ENCODE results near the gene DNASE1L3. TPM values are rescaled to one million over a fixed set of nuclear protein-coding genes. Genes with fewer than 3 reads are reported as not detected.

The DNASE1L3 gene, protein sequence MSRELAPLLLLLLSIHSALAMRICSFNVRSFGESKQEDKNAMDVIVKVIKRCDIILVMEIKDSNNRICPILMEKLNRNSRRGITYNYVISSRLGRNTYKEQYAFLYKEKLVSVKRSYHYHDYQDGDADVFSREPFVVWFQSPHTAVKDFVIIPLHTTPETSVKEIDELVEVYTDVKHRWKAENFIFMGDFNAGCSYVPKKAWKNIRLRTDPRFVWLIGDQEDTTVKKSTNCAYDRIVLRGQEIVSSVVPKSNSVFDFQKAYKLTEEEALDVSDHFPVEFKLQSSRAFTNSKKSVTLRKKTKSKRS
- 1.7 and 8.7 TPM in 2 replicates for total RNA-seq

DNA sequence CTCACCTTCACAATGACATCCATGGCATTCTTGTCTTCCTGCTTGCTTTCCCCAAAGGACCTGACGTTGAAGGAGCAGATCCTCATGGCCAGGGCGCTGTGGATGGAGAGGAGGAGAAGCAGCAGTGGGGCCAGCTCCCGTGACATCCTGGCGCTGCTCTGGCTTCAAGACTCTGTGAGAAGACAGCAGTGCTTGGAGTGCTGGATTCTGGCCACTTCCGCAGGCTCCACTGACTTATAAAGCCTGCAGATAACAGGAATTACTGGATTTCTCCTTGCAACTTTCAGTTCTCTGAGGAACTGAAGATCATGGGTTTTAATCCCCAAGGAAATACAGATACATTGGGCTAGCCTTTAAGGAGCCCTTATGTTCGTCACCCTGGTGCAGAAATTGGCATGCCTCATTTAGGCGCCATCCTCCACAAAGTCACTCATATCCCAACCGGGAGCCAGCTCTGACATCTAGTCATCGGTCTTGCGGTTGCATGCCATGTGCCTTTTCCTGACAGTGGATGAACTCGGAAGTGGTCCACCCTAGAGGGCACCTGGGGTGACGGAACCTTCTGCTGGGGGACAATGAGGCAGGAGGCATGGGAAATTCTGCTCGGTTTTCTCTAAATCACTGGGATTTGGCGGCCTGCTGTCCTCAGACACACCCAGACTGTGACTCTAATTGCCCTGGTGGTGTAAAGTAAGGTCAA, at the start of gene DNASE1L3:
DNASE1L3 (minus strand) TSS at position 212 of the 700 bp plus-strand sequence; CDS start at position 146, 66 bp downstream.

DNA sequence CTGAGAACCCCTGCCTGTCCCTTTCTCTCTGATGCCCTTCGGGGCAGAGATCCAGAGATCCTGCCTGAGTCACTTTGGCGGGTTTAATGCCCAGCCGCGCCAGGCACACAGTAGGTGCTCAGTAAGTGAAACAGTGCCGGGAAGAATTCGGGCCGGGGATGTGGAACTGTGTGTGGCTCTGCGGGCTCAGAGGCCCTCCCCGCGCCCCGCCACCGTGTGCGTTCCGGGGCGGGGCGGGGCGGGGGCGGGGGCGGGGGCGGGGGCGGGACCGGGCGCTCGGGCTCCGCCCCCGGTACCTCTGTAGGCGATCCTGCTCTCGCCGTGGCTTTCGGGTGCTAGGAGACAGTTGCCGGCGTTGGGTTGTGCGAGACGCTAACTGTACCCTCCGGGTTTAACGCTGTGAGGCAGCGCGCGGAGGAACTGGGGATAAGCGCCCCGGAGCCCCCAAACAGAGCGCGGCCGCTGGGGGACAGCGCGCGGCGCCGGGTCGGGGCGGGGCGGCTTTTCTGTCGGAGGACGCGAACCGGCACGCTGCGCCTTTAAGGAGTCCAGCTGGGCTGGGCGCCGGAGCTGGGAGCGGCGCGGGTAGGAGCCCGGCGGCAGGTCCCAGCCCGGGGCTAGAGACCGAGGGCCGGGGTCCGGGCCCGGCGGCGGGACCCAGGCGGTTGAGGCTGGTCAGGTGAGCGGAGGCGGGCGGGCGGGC, 26.6 kb upstream of the DNASE1L3 start, which contains the start of gene ABHD6:
ABHD6 (plus strand) TSS at position 555 of the 703 bp plus-strand sequence. CDS start 18,795 bp downstream, outside the sequence.

Other genes with a start within 250 kb of the DNASE1L3 start
- 217 and 288 TPM in 2 replicates for gene FLNB, start 202.6 kb downstream of the DNASE1L3 start, total RNA-seq
- gene ABHD6, start 26.8 kb upstream of the DNASE1L3 start, total RNA-seq = 18.5 and 20.6 TPM in 2 replicates
- gene RPP14, start 95.3 kb upstream of the DNASE1L3 start, total RNA-seq = 15.5 and 16.1 TPM in 2 replicates
- gene HTD2, start 95.5 kb upstream of the DNASE1L3 start, total RNA-seq = 7.7 and 10.4 TPM in 2 replicates
- 21.6 and 27.2 TPM in 2 replicates for gene PXK, start 121.9 kb upstream of the DNASE1L3 start, total RNA-seq
- gene PDHB, start 222.9 kb upstream of the DNASE1L3 start, total RNA-seq = 60.3 and 80.1 TPM in 2 replicates

All from dermis lymphatic vessel endothelial cell (primary cell).